Activated naive CD4-positive, alpha-beta T cell treated with Interleukin-2 at 50 U/mL for 16 hours (primary cell): ENCODE measurements around the gene PTHLH.

Experiments
- DNase-seq: peaks from one replicate; pipeline ENCODE4 v3.0.0-alpha.2; 2020

PTHLH gene

DNA sequence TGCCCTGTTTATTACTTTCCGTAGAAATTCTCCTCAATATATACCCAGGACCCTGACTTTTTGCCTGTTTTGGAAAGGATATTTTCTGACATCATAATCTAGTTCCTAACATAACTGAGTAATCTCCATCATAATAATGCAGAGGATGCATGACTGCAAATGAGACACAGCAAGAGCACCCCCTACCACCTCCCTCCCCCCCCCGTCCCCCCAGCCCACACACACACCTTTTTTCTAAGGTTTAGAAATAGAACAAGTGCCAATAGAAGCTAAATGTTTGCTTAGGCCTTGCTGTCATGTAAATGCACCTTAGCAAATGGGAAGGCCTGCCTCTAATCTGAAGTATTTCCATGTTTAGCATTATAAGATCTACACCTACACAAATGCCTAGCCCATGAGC lies at the start of gene PTHLH:
Gene PTHLH (minus strand): TSS at position 13 of the 400 bp plus-strand sequence. CDS start 3,239 bp downstream, outside the sequence.
- DNase-seq: no peak

DNA sequence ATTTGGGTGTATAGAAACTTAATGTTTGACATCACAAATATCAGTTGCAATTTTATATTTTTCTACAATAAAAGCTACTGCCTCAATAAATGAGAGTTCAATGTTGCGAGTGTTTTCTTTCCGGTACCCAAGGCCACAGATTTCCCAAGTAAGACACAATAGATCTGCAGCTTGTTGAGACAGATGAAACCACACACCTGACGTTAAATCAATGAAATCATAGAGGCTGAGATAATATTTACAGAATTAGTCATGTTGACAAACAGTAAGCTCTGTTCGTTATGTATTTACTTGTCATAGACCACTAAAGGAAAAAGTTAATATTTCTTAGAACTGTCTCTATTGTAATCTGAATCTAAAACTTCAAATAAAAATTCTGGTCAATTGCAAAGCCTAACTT lies 49.2 kb upstream of the PTHLH start:
- DNase-seq: no peak

DNA sequence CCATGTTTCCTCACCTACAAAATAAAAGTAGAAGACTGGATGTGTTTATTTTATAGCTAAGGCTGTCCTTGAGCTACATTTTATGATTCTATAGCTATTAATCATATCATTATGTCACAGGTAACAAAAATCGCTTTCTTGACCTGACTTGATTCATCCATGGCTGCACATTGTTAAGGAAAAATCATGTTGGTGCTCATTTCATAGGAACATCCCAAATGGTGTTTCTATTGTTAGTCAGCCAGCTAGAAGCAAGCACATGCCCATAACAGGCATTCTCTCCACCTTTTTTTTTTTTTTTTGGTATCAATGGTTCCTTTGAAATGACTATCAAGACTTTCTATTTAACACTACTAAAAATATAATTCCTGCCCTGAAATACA lies 45.3 kb upstream of the PTHLH start:
- no peak for DNase-seq

DNA sequence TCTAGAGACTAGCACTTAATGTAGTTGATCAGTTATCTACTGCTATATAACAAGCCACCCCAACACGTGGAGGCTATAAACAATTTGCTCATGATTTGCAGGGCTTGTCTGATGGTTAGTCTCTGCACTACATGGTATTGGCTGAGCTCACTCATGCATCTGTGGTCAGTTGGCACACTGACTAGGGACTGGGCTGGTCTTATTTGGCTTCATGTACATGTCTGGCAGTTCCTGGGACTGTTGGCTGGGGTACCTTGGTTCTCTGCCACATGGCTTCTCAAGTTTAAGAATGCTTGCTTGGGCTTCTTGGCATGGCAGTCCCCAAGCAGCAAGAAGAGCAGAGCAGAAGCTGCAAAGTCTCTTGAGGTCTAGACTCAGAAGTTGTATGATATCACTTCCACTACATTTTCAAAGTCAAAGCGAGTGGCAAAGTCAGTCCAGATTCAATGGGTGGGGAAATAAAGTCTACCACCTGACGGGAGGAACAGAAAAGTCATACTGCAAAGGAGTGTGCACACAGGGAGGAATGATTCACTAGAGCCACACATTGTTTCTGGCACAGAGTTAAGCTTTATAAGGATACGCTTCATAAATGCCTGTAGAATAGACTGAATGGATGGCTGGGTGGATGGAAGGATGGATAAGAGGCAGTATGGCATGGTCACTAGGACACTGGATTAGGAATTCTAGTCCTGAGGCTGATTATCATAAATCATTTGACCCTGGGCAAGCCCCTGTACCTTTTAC lies 44.8 kb upstream of the PTHLH start:
- no peak for DNase-seq

DNA sequence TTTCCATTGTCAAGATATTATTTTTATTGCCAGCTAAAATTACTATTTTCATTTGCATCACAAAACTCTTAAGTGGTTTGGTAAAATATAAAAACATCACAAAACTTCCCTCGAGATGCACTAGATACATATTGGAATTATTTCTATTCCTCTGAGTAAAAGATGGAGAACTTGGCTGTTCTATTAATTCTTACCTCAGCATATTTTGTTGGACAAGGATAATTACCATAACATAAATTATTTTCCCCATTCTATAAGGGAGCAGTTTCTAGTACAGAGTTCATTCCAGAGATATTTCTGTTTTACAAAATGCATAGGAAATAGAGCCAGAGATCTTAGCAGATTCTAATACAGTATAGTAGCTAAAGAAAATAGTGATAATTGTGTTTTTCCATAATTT lies 42.6 kb upstream of the PTHLH start:
- DNase-seq: no peak

DNA sequence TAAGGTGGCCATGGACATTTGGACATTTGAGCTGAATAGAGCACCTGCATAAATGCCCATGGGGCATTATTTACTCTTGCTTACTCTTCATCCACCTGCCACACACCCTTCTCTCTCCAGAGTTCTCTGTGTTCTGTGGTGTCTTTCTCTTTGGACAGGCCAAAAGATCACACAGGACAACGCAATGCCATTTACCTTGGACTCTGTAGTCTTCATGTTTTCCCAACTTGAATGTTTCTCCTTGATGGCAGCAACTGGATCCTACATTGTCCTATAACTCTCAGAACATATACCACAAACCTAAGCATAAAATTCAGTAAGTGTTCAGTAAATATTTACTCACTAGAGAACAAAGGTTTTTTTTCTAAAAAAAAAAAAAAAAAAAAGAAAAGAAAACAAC lies 41.7 kb upstream of the PTHLH start:
- no peak for DNase-seq

DNA sequence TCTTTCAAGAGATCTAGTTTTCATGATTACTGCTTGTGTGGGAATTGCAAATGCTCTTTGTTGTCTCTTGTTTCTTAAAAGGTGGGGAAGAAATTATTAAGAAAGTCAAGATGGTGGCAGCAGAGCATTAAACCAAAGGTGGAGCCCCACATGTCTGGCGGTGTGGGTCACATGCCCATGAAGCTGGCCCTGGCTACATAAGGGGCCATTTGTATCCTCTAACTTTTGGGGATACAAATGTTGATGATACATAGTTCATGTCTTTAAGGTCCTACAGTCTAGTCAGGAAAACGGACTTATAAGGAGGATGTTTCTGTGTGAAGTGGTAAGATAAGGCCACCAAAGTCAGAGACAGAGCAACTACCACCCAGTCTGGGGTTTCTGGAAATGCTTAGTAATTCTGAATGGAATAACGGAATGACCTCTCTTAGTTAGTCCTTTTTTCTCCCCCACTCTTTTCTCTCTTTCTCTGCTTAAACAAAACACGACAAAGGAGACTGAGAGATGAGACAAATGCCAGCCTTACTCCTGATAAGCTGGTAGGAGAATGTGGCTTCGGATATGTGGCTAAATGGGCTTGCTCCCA lies 39.9 kb upstream of the PTHLH start:
- no peak for DNase-seq

DNA sequence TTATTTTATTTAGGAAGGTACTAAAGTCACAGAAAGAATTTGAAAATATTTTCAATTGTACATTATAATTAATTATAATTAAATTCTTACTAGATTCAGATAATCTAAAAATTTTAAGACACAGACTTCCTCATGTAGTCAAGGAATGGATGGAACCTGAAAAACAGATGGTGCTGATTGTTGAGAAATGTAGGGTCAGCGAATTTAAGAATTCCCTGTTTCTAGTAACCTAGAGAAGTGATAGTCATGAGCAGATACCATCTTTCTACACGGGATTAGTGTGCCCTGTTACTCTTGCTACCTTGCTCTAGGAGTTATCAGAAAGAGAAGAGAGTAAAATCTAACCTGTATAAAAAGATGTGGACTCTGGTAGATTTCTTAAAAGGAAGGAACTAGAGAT lies 37.5 kb upstream of the PTHLH start:
- DNase-seq: no peak

DNA sequence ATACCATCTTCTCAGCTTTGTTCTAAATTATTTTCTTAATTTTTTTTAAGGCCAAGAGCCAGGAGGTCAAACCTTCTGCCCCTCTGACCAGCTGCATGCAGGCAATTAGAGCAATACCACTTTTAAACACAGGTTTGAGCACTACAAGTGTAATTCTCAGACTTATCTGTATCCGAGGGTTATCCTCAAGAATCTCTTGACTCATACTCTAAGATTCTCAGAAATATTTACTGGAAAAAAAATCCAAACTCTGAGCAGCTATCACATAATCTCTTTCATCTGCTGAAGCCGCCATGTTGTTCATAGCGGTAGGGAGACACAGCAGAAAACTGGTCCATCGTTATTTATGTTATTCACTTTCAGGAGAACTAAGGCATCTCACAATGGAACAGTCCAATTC lies 27.4 kb upstream of the PTHLH start:
- DNase-seq: no peak

DNA sequence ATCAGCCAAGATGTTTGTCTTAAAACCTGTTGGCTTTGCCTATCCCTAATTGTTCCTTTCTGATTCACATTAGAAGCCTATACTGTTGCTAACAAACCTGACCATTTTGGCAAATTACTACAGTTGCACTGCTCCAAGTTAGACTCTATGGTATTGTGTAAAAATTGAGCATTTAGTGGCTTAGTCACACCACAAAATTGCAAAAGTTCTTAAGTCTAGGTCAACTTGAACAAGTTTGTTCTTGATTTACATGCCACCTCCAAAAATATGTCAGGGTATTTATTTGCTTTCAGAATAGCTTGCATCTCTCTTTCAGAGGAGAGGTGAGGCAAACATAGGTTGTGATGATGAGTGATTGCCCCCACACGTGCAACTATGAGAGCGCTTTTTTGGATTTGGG lies 27.0 kb upstream of the PTHLH start:
- no peak for DNase-seq

DNA sequence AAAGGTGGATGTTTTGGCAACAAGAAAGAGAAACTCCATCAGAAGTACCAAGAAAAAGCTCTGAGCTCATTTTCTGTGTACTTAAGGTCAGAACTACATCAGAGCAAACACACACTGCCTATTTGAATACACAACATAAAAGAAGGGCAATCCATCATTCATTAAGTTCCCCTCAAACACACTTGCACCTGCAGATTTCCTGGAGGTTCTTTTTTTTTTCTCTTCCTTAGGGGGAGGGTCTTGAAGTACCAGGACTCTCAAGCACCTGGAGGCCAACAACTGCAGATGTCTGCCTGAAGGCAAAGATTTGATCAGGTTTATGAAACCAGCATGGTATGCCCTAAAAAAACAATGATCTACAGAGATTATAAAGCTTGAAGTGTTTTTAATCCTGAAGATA lies 26.1 kb upstream of the PTHLH start:
- no peak for DNase-seq

DNA sequence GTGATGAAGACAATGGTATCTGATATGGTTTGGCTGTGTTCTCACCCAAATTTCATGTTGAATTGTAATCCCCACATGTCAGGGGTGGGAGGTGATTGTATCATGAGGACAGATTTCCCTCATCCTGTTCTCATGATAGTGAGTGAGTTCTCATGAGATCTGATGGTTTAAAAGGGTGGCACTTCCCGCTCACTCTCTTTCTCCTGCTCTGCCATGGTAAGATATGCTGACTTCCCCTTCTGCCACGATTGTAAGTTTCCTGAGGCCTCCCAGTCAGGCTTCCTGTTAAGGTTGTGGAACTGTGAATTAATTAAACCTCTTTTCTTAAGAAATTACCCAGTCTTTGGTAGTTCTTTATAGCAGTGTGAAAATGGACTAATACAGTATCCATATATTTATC lies 25.6 kb upstream of the PTHLH start:
- DNase-seq: no peak

DNA sequence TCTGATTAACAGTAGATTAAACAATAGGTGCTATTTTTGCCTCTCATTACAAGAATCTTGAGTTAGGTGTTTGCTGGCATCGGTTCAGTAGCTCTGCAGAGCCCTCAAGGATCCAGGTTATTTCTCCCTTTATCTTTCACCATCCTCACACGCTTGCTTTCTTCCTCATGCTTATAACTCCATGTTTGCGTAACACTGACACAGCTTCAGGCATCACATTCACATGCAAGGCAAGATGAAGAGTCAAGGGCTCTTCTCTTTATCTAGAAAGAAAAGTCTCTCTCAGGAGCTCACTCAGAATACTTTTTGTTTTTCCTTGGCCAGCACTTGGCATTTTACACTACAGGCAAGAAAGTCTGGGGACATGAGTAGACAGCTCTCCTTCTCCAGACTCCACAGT lies 24.2 kb upstream of the PTHLH start:
- DNase-seq: no peak

DNA sequence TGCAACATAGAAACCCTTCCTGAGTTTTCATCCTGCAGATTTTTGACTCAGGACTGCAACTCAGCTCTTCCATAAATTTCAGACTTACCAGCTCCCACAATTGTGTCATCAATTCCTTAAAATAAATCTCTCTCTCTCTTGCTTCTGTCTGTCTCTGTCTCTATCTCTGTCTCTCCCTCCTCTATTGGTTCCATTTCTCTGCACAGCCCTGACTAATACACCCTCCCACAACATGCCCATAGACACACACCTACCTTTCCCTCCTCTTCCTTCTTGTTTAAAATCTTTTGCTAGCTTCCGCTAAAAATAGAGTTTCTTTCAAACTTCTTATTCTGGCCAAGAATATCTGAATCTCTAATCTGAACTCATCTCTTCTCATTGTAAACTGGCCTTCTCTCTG lies 22.9 kb upstream of the PTHLH start:
- no peak for DNase-seq

DNA sequence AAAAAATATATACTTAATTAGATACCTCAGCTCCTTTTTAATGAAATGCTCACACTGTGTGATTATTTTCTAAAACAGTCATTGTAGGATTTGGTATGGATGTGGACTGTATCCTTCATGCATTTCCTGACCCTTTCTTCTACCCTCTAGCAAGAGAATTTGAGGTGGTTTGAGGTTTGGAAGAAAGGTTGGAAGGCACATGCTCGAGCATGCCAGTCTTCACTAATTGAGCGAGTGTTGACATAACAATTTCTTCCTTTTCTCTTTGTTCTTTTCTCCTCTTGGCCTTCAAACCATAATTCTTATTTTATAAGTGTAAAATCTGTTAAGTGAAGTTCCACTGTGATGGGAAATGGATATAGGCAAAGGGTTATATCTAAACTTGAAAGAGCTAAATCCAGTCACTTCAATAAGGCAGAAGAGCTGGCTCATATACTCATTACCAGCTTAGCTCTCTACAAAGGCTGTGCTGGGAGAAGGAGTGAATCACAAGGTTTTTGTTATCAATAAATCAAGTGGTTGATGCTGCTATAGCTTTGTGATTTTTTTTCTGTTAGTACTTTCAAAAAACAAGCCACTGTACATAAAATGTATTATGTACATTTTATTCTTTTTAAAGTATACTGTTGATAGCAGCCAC lies 16.2 kb upstream of the PTHLH start:
- no peak for DNase-seq

DNA sequence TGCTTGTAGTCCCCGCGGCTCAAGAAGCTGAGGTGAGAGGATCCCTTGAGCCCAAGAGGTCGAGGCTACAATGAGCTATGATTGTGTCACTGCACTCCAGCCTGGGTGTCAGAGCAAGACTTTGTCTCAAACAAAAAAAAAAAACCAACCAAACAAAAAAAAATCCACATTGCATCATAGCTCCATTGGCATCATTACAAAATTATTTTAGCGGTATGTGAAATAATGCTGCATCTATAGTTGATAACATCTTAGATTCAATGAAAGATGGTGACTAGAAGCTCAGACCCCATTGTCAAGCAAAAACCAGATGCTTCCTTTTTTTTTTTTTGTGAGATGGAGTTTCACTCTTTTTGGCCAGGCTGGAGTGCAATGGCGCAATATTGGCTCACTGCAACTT lies 14.8 kb upstream of the PTHLH start:
- DNase-seq: no peak

DNA sequence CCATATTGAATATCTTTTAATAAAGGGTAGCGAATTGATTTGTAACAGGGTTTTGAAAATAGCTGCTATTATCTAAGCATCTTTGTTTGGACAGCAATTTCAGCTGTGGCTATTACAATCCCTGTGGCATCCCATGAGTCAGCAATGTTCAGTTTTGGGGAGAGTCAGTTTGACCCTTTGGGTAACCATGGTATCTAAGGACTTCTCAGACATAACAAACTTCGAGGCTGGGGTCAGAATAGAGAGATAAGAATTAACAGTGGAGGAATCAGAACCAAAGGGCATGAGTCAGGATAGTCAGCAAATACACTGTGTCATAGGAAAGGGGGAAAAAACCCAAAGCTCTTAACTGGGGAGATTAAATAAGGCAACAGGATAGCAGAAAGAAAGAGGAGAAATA lies 11.7 kb upstream of the PTHLH start:
- no peak for DNase-seq

DNA sequence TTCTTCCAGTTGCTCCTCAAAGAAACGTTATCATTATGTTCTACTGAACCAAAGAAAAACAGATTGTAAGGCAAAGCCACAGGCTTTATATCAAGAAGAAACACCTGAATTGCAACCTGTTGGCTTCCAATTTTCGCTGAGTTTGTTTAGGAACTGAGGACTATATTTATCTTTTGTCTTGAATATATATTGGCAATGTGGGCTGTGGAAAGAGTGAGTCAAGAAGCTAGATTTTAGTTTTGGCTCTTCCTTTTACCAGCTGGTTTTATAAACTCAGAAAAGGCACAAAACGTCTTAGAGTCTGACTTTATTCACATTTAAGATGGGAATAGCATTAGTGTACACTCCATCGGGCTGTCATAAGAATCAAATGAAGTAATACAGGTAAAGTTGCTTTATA lies 10.4 kb upstream of the PTHLH start:
- DNase-seq: no peak

DNA sequence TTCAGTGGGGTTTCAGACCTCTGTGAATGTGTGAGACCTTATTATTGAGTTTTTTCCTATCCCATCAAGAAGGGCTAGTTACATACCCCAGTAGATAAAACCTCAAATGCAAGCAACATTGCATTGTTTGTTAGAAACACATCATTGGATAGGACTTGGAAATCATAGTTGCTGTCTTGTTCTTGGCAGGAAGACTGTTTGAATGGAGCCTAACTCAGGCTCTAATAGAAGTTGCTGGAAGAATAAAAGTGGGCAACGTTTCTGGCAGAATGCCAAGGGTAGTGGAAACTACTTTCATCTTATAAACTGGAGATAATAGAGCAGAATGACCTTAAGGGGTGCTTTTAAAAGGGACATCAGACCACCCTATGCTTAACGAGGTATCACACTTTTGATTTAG lies 9.9 kb upstream of the PTHLH start:
- no peak for DNase-seq

DNA sequence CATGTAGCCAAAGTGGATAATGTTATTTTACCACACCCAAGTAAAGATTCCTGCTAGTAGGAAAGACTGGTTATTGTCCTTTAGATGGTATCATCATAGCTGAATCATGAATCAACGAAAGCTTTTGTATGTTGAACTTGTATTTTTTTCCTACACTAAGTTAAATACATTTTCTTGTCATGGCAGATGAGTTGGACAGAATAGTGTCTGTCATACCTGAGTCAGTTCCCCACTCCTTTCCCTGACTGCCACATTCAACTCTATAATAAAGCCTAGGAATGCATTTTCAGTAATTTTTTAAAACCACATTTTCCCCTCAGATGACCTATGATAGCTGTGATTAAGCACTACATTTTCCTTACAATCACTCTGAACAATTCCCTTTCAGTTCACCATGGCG lies 9.3 kb upstream of the PTHLH start:
- no peak for DNase-seq

DNA sequence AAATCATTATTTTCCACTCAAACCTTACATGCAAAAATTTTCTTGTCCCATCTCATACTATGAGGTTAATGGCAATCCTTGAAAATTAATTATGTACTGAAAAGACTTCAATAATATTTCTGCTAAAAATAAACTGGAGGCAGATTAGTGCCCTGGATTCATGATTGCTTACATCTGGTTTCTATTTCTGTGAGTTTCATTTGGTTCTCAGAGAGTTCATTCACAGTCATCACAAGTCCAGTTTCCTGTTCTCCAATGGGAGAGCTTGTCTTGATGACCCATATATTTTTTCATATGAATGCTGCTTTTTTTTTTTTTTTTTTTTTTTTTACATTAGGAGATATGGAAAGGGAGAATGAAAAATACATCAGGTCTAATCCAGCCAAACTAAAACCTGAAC lies 6.6 kb upstream of the PTHLH start:
- DNase-seq: no peak

DNA sequence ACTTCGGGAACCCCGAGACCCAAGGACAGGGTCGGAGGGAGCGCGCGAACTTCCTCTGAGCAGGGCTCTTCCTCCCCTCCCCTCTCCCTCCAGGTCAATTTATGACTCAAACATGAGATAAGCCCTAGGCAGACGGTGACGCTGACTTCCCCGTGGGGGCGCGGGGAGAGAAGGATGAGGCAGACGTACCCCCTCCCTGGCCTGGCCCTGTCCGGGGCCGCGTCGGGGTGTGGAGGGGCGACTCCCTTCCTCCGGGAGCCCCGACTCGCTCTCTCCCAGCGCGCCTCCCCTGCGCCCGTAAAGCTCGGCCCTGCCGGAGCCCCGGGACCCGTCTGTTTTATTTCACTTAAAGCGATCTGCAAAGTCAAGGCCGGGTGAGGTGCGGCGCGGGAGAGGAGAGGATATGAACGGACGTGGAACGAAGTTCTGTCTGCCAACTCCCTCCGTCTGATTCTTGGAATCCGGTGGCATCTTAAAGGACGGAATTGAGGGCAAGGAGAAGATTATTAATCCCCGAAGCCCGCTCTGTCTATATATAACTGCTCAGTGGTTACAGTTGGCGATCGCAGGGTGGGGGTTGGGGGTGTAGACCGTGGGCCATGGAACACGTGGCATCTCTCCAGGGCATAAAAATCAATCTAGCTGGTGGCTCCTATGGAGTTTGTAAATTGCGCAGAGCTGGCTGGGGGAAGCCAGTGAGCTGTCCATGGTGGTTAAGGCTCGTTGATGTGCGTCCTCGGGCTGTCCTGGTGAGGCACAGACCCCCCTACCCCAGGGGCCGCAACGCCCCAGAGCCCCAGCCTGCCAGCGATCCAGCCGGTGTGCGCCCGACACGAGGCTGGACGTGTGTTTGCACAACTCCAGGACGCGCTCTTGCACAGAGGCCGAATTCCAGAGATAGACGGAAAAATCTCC lies 2.9 kb upstream of the PTHLH start:
- peak; percentile 15 for DNase-seq

DNA sequence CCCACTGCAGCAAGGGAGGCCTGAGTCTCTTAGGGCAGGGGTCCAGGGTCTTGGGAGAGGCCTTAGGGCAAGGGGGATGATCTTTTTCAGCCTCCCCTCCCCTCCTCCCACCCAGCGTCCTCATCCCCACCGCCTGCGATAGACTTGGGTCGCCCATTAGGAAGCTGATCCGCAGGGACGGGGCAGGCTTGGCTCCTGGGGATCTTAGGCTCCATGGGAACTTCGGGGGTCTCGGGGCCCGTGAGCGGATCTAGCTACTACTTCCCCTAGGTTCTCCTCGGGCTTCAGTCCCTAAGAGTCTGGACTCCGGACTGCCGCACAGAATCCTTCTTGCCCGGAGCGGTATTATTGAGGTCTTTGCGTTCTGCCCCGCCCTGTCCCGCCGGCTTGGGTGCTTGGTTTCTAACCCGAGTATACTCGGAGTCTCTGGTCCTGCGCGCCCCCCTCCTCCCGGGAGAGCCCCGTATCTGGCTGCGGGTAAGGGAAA lies 2.2 kb upstream of the PTHLH start:
- no peak for DNase-seq
